HuH-7.5 (cell line): ENCODE data around the gene PCNP.
A peak's percentile ranks its signal among the peaks of the same experiment; 100 is the strongest.
"Not testable (repeated sequence)": the region's sequence is repeated elsewhere in the genome, so short reads cannot be mapped to it uniquely, and the experiment has no call there.

ENCODE experiments used
- DNase-seq: peaks from one replicate; pipeline ENCODE4 v3.0.0; 2011; ENCODE audit warnings: low spot score

PCNP gene

DNA sequence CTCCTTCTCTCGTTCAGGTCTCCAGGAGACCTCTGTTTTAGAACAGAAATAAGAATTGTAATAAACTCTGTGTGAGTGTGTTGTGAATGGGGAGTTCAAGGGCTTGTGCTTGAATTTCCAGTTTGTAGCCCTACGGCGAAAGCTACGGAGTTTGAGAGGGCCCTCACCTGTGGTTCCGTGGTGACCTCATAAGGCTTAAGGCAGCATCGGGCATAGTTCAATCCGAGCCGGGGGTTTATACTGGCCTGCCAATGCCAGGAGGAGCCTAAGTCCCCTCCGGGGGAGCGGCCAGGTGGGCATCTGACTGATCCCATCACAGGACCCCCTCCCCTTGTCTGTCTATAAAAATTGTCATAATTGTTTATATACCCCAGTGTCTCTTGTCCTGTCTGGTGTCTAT lies 59.2 kb downstream of the PCNP start:
- DNase-seq = no peak

DNA sequence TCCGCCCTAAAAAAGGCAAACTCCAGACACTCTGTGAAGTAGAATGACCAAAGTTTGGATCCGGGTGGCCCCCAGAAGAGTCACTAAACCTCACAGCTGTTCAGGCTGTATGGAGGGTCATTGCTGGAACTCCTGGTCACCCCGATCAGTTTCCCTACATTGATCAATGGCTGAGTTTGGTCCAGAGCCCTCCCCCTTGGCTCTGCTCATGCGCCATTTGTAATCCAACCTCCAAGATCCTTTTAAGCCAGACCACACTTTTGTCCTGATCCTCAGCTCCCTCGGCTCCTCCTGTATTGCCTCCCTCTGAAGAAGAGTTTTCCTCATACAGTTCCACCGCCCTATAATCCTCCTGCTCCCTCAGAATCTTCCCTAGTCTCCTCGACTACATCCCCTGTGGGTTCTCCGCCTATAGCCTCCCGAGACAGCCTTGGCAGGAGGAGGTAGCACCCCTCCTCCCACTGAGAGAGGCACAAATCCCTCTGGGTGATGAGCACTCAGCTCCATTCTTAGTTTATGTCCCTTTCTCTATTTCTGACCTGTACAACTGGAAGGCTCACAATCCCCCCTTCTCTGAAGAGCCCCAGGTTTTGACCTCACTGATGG lies 60.7 kb downstream of the PCNP start:
- DNase-seq = no peak

DNA sequence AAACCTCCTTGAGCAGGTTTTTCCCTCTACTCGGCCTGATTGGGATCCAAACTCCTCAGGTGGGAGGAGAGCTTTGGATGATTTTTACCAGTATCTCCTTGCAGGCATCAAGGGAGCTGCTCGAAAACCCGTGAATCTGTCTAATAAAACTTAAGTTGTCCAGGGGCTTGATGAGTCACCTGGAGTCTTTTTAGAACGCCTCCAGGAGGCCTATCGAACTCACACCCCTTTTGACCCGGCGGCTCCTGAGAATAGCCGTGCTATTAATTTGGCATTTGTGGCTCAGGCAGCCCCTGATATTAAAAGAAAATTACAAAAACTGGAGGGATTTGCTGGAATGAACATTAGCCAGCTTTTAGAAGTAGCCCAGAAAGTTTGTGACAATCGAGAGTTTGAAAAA lies 61.4 kb downstream of the PCNP start:
- DNase-seq = no peak

DNA sequence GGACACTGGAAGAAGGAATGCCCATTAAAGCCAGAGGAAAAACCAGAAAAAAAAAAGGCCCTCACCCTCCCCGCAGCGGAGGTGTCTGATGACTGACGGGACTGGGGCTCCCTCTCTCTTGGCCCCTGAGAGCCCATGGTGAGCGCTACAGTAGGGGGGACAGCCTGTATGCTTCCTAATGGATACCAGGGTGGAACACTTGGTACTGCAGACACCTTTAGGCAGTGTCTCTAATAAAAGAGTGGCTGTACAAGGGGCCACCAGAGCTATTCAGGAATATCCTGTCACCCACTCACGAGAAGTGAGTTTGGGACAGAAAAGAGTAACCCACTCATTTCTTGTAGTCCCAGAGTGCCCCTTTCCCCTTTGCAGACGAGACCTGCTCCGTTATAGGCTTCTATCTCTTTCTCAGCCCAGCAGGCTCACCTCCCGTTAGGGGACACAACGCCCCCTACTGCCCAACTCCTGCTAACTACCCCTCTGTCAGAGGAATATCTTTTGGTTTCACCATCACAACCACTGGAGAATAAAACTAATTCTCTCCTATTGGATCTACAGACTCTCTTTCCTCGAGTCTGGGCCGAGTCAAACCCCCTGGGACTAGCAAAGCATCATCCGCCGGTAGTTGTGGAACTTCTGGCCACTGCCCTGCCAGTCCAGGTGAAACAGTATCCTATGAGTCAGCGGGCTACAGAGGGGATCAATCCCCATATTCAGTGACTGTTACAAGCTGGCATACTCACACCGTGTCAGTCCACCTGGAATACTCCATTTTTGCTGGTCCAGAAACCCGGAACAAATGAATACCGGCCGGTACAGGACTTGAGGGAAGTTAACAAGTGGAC lies 62.2 kb downstream of the PCNP start:
- DNase-seq = peak; percentile 63

DNA sequence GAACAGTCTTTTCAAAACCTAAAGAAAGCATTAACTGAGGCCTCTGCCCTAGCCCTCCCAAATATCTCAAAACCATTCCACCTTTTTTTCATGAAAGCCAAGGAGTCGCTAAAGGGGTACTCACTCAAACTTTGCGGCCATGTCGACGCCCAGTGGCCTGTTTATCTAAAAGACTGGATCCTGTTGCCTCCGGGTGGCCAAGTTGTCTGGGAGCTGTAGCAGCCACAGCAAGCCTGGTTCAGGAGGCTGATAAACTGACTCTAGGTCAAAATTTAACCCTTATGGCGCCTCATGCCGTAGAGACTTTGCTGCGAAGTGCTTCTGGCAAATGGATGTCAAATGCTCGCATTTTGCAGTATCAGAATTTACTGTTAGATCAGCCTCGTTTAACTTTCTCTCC lies 63.5 kb downstream of the PCNP start:
- DNase-seq = no peak

DNA sequence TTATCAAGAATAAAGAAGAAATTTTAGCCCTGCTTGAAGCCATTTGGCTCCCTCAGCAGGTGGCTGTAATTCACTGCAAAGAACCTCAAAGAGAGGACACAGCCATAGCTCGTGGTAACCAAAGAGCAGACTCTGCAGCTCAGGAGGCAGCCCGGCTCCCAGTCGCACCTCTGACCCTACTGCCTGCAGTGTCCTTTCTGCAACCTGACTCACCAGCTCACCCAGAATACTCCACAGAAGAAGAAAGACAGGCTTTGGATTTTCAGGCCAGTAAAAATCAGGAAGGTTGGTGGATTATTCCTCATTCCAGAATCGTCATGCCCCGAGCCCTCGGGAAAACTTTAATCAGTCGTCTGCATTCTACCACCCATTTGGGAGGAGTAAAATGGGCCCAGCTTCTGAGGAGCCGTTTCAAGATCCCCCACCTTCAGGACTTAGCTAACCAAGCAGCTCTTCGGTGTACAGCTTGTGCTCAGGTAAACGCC lies 64.3 kb downstream of the PCNP start:
- DNase-seq = no peak

DNA sequence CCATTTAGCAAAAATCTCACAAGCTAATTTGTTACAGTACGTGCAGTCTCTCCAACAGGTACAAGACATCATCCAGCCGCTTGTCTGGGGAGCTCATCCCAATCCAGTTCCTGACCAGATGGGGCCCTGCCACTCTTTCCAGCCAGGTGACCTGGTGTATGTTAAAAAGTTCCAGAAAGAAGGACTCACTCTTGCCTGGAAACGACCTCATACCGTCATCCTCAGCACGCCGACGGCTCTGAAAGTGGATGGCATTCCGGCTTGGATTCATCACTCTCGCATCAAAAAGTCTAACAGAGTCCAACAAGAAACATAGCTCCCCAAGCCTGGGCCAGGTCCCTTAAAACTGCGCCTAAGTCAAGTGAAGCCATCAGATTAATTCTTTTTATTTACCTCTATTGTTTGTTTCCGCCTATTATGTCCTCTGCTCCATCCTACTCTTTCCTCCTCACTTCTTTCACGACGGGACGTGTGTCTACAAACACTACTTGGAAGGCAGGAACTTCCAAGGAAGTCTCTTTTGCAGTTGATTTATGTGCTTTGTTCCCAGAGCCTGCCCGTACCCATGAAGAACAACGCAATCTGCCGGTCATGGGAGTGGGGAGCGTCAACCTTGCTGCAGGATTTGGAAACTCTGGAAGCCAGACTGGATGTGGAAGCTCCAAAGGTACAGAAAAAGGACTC lies 65.4 kb downstream of the PCNP start:
- DNase-seq = no peak

DNA sequence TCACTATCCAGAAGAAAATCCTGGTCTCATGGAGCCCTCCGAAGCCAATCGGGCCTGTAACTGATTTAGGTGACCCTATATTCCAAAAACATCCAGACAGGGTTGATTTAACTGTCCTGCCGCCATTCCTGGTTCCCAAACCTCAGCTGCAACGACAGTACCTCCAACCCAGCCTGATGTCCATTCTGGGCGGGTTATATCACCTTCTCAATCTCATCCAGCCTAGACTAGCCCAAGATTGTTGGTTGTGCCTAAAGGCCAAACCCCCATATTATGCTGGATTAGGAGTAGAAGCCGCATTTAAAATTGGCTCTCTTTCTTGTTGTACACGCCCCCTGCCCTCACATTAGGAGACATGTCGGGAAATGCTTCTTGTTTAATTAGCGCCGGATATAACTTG lies 66.3 kb downstream of the PCNP start:
- no peak for DNase-seq

DNA sequence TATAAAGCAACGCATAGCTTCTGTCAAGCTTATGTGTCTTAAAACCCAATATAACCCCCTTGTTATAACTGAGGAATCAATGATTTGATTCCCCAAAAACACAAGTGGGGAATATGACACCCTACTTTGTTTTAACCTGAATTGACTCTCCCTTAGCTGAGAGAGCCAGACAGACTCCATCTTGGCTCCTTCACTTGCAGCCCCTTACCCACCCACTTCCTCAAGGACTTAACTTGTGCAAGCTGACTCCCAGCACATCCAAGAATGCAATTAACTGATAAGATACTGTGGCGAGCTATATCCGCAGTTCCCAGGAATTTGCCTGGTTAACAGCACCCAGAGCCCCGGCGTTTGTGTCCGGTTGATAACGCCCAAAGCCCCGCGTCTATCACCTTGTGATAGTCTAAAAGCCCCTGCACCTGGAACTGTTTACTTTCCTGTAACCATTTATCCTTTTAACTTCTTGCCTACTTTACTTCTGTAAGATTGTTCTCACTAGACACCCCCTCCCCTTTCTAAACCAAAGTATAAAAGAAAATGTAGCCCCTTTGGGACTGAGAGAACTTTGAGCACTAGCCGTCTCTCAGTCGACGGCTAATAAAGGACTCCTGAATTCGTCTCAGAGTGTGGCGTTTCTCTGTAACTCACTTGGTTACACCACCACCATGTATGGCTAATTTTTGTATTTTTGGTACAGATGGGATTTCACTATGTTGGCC lies 67.6 kb downstream of the PCNP start:
- DNase-seq = not testable (repeated sequence)

GRCh38 chr3:101642441-101642840 lies 68.5 kb downstream of the PCNP start:
- DNase-seq = no peak

DNA sequence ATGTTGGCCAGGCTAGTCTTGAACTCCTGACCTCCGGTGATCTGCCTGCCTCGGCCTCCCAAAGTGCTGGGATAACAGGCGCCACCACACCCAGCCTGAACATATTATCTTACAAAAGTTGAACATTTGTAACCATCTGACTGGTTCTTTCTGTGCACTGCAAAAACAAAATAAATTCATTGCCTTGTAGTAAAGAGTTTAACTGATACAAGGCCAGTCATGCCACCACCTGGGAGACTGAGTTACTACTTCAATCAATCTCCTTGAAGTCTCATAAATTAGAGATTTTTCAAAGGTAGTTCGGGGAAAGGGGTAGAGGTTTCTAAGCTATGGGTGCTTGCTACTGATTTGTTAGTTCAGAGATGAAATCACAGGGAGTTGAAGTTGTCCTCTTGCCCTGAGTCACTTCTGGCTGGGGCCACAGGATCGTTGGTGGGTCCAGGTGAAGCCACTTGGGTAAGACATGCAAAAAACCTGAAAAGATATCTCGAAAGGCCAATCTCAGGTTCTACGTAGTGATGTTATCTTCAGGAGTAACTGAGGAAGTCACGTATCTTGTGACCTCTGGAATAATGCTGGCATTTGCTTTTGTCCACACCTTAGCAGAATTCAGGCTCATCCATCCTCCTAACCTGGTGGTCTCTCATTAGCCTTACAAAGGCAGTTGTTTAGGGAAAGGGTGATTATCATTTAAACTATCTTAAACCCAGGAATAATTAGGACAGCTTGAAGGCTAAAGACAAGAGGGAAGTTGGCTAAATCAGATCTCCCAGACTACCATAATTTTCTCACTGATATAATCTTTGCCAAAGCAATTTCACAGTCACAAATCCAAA lies 69.2 kb downstream of the PCNP start:
- no peak for DNase-seq
